Measurements from ENCODE around the gene RETN. TPM values are rescaled to one million over a fixed set of nuclear protein-coding genes. Genes with fewer than 3 reads are reported as not detected.

RETN gene
- total and polyA plus RNA-seq, 2 of the 8 experiments (the other 6 are each of a cell fraction or from before 2014, with no cell fraction given): not detected

GRCh38 chr19:7694499-7694898, 25.6 kb downstream of the RETN start (continued):
- TF ChIP-seq CHD7 (IDR thresholded peaks at IDR 0.05; ENCODE audit: insufficient replicate concordance, low read length) (no peak), TCF12 (IDR thresholded peaks at IDR 0.05; ENCODE audit: low read depth, low read length) (no peak), MAX (IDR thresholded peaks at IDR 0.05) (no peak), HDAC6 (IDR thresholded peaks at IDR 0.05; ENCODE audit: low read depth, low read length) (no peak)

Measured in H1 (cell line).